HEK293T (cell line): ENCODE results near the gene LRRC40.

Source experiments
- BHLHE40 ChIP-seq: fragments of 450-650 bp; IDR thresholded peaks from 2 replicates; pipeline ENCODE4 v1.6.1; 2016; ENCODE audit warnings: mild to moderate bottlenecking, moderate library complexity, borderline replicate concordance
- ELF4 ChIP-seq: fragments of 450-650 bp; IDR thresholded peaks from 2 replicates; pipeline ENCODE4 v1.6.1; 2017; ENCODE audit warnings: antibody characterized with exemption
- FOXA1 ChIP-seq: fragments of 450-650 bp; IDR thresholded peaks from 2 replicates; pipeline ENCODE4 v1.6.1; 2016; ENCODE audit warnings: mild to moderate bottlenecking
- FOXK2 ChIP-seq: fragments of 450-650 bp; IDR thresholded peaks from 2 replicates; pipeline ENCODE4 v1.6.1; 2016; ENCODE audit warnings: mild to moderate bottlenecking
- FOXM1 ChIP-seq: fragments of 450-650 bp; IDR thresholded peaks from 2 replicates; pipeline ENCODE4 v1.6.1; 2017; ENCODE audit warnings: mild to moderate bottlenecking, borderline replicate concordance
- HDGF ChIP-seq: fragments of 450-650 bp; IDR thresholded peaks from 2 replicates; pipeline ENCODE4 v1.6.1; 2017; ENCODE audit warnings: antibody characterized with exemption, borderline replicate concordance
- NFRKB ChIP-seq: fragments of 450-650 bp; IDR thresholded peaks from 2 replicates; pipeline ENCODE4 v1.6.1; 2016; ENCODE audit warnings: mild to moderate bottlenecking, moderate library complexity
- PKNOX1 ChIP-seq: fragments of 450-650 bp; IDR thresholded peaks from 2 replicates; pipeline ENCODE4 v1.6.1; 2016
- SP1 ChIP-seq: fragments of 450-650 bp; IDR thresholded peaks from 2 replicates; pipeline ENCODE4 v1.6.1; 2017

- TF ChIP-seq FOXK2 (no peak), ELF4 (no peak), HDGF (no peak), BHLHE40 (no peak), FOXA1 (no peak), FOXM1 (no peak), SP1 (no peak), PKNOX1 (no peak), NFRKB (no peak)
Observed at GRCh38 chr1:70168283-70168682, 37.1 kb downstream of the LRRC40 start.
